B cell (primary cell): ENCODE data around the gene SPAG6. TPM values are rescaled to one million over a fixed set of nuclear protein-coding genes. Genes with fewer than 3 reads are reported as not detected.

Experiments used
- ATAC-seq: fragments of 200-7000 bp; cut with Tn5 transposase; one replicate; pipeline ENCODE4 v1.10.0; 2021; ENCODE audit warnings: low read depth, mild to moderate bottlenecking, moderate number of reproducible peaks, moderate library complexity
- CTCF ChIA-PET: fragments of 350-600 bp; sonication (Branson Sonifier 250); formaldehyde crosslinking; loops from one replicate; lab custom pipeline; 2021; ENCODE audit warnings: antibody characterized with exemption, inconsistent platforms; lab: Charles Lee
- POLR2A ChIA-PET: fragments of 350-600 bp; sonication (Branson Sonifier 250); formaldehyde crosslinking; loops from one replicate; lab custom pipeline; 2021; ENCODE audit warnings: antibody characterized with exemption; lab: Charles Lee
- DNase-seq: peaks from one replicate; pipeline ENCODE4 v3.0.0; 2013
- H2AFZ ChIP-seq: 2 replicates; pipeline ENCODE4 v1.6.1; 2012; ENCODE audit warnings: mild to moderate bottlenecking, low read depth, low read length; ENCODE audit not compliant: insufficient read depth, poor library complexity, severe bottlenecking
- H3K27ac ChIP-seq, 2 donors: 1 replicate in 1 of 2; 2 replicates in 1 of 2; pipeline ENCODE4 v1.5.1; 2012 to 2013; ENCODE audit warnings: low read length in 2 of 2, mild to moderate bottlenecking in 2 of 2, moderate library complexity in 1 of 2
- H3K27me3 ChIP-seq, 4 experiments: fragments of 200-600 bp in 1 of 4; sonication (generic) in 1 of 4; replicated peaks in 1 of 4; 1 replicate in 2 of 4; 2 replicates in 2 of 4; pipeline versions ENCODE4 v1.6.1 to v1.7.0; 2013 to 2016; ENCODE audit warnings: low read length in 3 of 4, mild to moderate bottlenecking in 2 of 4, mixed read lengths in 1 of 4, moderate library complexity in 1 of 4; ENCODE audit not compliant: insufficient read depth in 4 of 4, control insufficient read depth in 3 of 4; ENCODE audit errors: control extremely low read depth in 1 of 4
- H3K36me3 ChIP-seq, 2 experiments: replicated peaks in 1 of 2; 1 replicate in 1 of 2; 2 replicates in 1 of 2; pipeline versions ENCODE4 v1.6.1 to v1.7.1; 2013; ENCODE audit warnings: low read length in 1 of 2; ENCODE audit not compliant: insufficient read depth in 2 of 2, control insufficient read depth in 1 of 2; ENCODE audit errors: control extremely low read depth in 1 of 2, extremely low read depth in 1 of 2
- H3K4me1 ChIP-seq, 2 donors: fragments of 200-600 bp in 1 of 2; sonication (generic) in 1 of 2; 1 replicate in 1 of 2; 2 replicates in 1 of 2; pipeline versions ENCODE4 v1.5.1 to v1.6.1; 2013 to 2017; ENCODE audit warnings: low read length in 2 of 2; ENCODE audit not compliant: control insufficient read depth in 2 of 2, insufficient read depth in 2 of 2
- H3K4me2 ChIP-seq: replicated peaks from 2 replicates; pipeline ENCODE3; 2012; ENCODE audit warnings: mild to moderate bottlenecking, low read depth, low read length; ENCODE audit not compliant: poor library complexity, severe bottlenecking
- H3K4me3 ChIP-seq, 5 experiments: fragments of 200-600 bp in 1 of 5; sonication (generic) in 1 of 5; 1 replicate in 3 of 5; 2 replicates in 2 of 5; pipeline versions ENCODE4 v1.5.1 to v1.7.0; 2011 to 2016; ENCODE audit warnings: low read length in 4 of 5, mild to moderate bottlenecking in 4 of 5, low read depth in 2 of 5, control low read depth in 1 of 5, moderate library complexity in 1 of 5; ENCODE audit not compliant: insufficient read depth in 1 of 5; ENCODE audit errors: control extremely low read depth in 1 of 5, extremely low read depth in 1 of 5
- H3K79me2 ChIP-seq: fragments of 200-600 bp; sonication (generic); one replicate; pipeline ENCODE4 v1.6.0; 2016; ENCODE audit warnings: low read length; ENCODE audit not compliant: control insufficient read depth, insufficient read depth
- H3K9ac ChIP-seq: fragments of 200-600 bp; sonication (generic); 2 replicates; pipeline ENCODE4 v1.6.1; 2017; ENCODE audit warnings: mild to moderate bottlenecking, low read length, moderate library complexity
- H3K9me3 ChIP-seq, 3 donors: one replicate each; pipeline versions ENCODE4 v1.6.1 to v1.7.1; 2013; ENCODE audit warnings: low read length in 2 of 3; ENCODE audit not compliant: control insufficient read depth in 2 of 3, insufficient read depth in 1 of 3; ENCODE audit errors: control extremely low read depth in 1 of 3
- H4K20me1 ChIP-seq: 2 replicates; pipeline ENCODE4 v1.6.0; 2012; ENCODE audit warnings: mild to moderate bottlenecking, low read length; ENCODE audit not compliant: insufficient read depth, control insufficient read depth, poor library complexity, severe bottlenecking
- H3K27ac Mint-ChIP-seq: one replicate; pipeline ENCODE4 v1.8.0; 2021; ENCODE audit warnings: mixed read lengths
- H3K27me3 Mint-ChIP-seq: one replicate; pipeline ENCODE4 v1.8.0; 2021; ENCODE audit warnings: mixed read lengths
- H3K4me1 Mint-ChIP-seq: one replicate; pipeline ENCODE4 v1.8.0; 2021; ENCODE audit warnings: mixed read lengths
- H3K4me3 Mint-ChIP-seq: one replicate; pipeline ENCODE4 v1.8.0; 2021; ENCODE audit warnings: mixed read lengths
- H3K9me3 Mint-ChIP-seq: one replicate; pipeline ENCODE4 v1.8.0; 2022; ENCODE audit warnings: mixed read lengths; ENCODE audit not compliant: insufficient read depth
- EZH2 ChIP-seq: IDR thresholded peaks from 2 replicates; pipeline ENCODE4 v1.6.1; 2012; ENCODE audit warnings: borderline replicate concordance, low read depth, mild to moderate bottlenecking, moderate library complexity, low read length; ENCODE audit not compliant: insufficient read depth, poor library complexity, severe bottlenecking
- WGBS: methylation state at CpG from one replicate; pipeline ENCODE4 v1.1.5; 2013; ENCODE audit warnings: missing lambda C conversion rate; ENCODE audit not compliant: insufficient coverage; 5-methylcytosine and 5-hydroxymethylcytosine counted together
- intact Hi-C: fragments of 100-400 bp; cut with micrococcal nuclease; formaldehyde crosslinking; loops from one replicate; pipeline ENCODE4 v1.10.0; 2022
- polyA plus RNA-seq: library from polyadenylated mRNA; depleted of rRNA; stranded (reverse); fragments of >200 nt; gene quantifications from 2 replicates; pipeline ENCODE4 v1.2.3, GENCODE V29; 2012
- total RNA-seq, 2 donors: library from RNA; stranded (reverse); fragments of 120-200 nt in 1 of 2; gene quantifications; 1 replicate in 1 of 2; 2 replicates in 1 of 2; pipeline versions ENCODE4 v1.2.3 to v1.2.4, GENCODE V29; 2013 to 2022
- TF ChIP-seq, protein P1 (sequence below): fragments of 200-600 bp; IDR thresholded peaks from one replicate; pipeline ENCODE4 v1.8.0; 2022; ENCODE audit warnings: antibody characterized with exemption, mild to moderate bottlenecking

SPAG6 gene
- total and polyA plus RNA-seq, 2 donors (not counting 1 experiment from before 2014, with no cell fraction given) = not detected

DNA sequence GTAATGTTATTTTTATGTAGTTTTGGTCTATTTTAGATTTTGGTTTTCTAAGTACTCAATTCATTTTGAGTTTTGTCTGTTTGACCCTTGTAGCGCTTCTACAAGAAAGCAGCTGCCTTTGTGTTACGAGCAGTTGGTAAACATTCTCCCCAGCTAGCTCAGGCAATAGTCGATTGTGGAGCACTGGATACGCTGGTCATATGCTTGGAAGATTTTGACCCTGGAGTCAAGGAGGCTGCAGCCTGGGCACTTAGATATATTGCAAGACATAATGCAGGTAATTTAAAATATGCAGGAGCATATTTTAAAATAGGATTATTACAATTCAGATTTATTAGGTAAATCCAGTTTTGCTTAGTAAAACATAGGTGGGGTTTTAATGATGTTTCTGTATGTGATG, 23.1 kb downstream of the SPAG6 start:
- H3K4me1 ChIP-seq = peaks cover 7 to 8% of the 10 kb centered on the region in 2 donors
- Mint-ChIP-seq H3K27ac (no peak overlapping the region), H3K4me1 (peaks cover 17% of the 10 kb centered on the region), H3K27me3 (no peaks in the 10 kb centered on the region), H3K9me3 (no peaks in the 10 kb centered on the region), H3K4me3 (no peak overlapping the region)
- no peak overlapping the region for H3K4me3 ChIP-seq
- no peak overlapping the region for H3K4me2 ChIP-seq
- no peak overlapping the region for H3K27ac ChIP-seq
- ATAC-seq (no peak), DNase-seq (no peak)
- POLR2A ChIA-PET = no interaction called here
- WGBS = 96% methylated on average over 4 of the region's 4 CpGs
- no peaks in the 10 kb centered on the region for H3K27me3 ChIP-seq
- intact Hi-C loops = loop anchor here (5.0 kb wide), 1 partner anchor 49 kb away; no protein-coding TSS in a partner anchor
- no peak overlapping the region for H2AFZ ChIP-seq
- H3K9me3 ChIP-seq = no peaks in the 10 kb centered on the region
- TF ChIP-seq, protein P1, sequence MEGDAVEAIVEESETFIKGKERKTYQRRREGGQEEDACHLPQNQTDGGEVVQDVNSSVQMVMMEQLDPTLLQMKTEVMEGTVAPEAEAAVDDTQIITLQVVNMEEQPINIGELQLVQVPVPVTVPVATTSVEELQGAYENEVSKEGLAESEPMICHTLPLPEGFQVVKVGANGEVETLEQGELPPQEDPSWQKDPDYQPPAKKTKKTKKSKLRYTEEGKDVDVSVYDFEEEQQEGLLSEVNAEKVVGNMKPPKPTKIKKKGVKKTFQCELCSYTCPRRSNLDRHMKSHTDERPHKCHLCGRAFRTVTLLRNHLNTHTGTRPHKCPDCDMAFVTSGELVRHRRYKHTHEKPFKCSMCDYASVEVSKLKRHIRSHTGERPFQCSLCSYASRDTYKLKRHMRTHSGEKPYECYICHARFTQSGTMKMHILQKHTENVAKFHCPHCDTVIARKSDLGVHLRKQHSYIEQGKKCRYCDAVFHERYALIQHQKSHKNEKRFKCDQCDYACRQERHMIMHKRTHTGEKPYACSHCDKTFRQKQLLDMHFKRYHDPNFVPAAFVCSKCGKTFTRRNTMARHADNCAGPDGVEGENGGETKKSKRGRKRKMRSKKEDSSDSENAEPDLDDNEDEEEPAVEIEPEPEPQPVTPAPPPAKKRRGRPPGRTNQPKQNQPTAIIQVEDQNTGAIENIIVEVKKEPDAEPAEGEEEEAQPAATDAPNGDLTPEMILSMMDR = no peak
- TF ChIP-seq EZH2 = no peak
- no peaks in the 10 kb centered on the region for H3K79me2 ChIP-seq
- no peaks in the 10 kb centered on the region for H3K36me3 ChIP-seq
- no peak overlapping the region for H3K9ac ChIP-seq
- no peaks in the 10 kb centered on the region for H4K20me1 ChIP-seq
- CTCF ChIA-PET = no interaction called here

DNA sequence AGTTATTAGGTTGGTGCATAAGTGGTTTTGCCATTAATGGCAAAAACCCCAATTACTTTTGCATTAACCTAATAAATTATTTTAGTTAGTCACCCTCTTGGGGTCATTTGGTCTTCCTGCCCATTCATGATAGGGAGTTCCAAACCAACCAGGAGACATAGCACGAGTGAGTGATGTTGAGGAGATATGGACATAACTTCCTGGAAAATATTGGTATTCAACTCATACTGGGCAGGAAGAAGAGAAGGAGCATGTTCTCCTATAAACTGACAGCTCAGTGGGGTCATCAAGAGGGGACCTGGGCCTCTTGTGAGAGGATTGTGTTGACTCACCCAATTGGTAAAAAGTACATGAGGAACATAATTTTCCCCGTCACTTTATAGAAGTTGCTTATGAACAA, 23.7 kb downstream of the SPAG6 start:
- POLR2A ChIA-PET = no interaction called here
- Histone ChIP-seq H3K4me3 (no peak overlapping the region), H3K79me2 (no peaks in the 10 kb centered on the region), H3K9ac (no peak overlapping the region), H3K4me2 (no peak overlapping the region), H3K4me1 (peaks cover 7 to 8% of the 10 kb centered on the region in 2 donors), H3K27ac (no peak overlapping the region), H4K20me1 (no peaks in the 10 kb centered on the region), H3K9me3 (no peaks in the 10 kb centered on the region), H2AFZ (no peak overlapping the region), H3K27me3 (no peaks in the 10 kb centered on the region), H3K36me3 (no peaks in the 10 kb centered on the region)
- intact Hi-C loops = loop anchor here (5.0 kb wide), 1 partner anchor 48 kb away; no protein-coding TSS in a partner anchor
- 71% methylated on average over 1 of the region's 2 CpGs for WGBS
- no peaks in the 10 kb centered on the region for H3K9me3 Mint-ChIP-seq
- H3K27me3 Mint-ChIP-seq = no peaks in the 10 kb centered on the region
- no peak overlapping the region for H3K4me3 Mint-ChIP-seq
- TF ChIP-seq, protein P1 = no peak
- TF ChIP-seq EZH2 = no peak
- no peak overlapping the region for H3K27ac Mint-ChIP-seq
- no peak for DNase-seq
- ATAC-seq = no peak
- CTCF ChIA-PET = no interaction called here
- H3K4me1 Mint-ChIP-seq = peaks cover 17% of the 10 kb centered on the region
